A549 treated with Mapracorat at 1 μM for 4 hours (cell line): Measurements from ENCODE around the gene BHMT. TPM values are rescaled to one million over a fixed set of nuclear protein-coding genes. Genes with fewer than 3 reads are reported as not detected.

ENCODE experiments used
- total RNA-seq: library from RNA; stranded (reverse); fragments of 200-300 nt; extraction: Qiagen RNA extraction; gene quantifications from 5 replicates; pipeline ENCODE4 v1.2.3, GENCODE V29; 2022

Gene BHMT
- not detected in 5 replicates for total RNA-seq

GRCh38 chr5:79111387-79111959 lies at the start of gene BHMT:
TSS of gene BHMT (plus strand) at chr5:79111809. CDS start at chr5:79111886, 77 bp downstream.

GRCh38 chr5:79069488-79070349 lies 41.9 kb upstream of the BHMT start, which contains the start of the genes BHMT2 and DMGDH:
TSS of gene BHMT2 (plus strand) at chr5:79069767. CDS start at chr5:79069783, 16 bp downstream.
TSS of gene DMGDH (minus strand) at chr5:79069674. CDS start at chr5:79069620, 54 bp downstream.

Other genes with a start within 250 kb of the BHMT start
- gene ARSB, start 126.5 kb upstream of the BHMT start, total RNA-seq, result 7.7 to 9.0 TPM (median 8.8 TPM) in 5 replicates
- gene DMGDH, start 42.1 kb upstream of the BHMT start, total RNA-seq, result not detected in 5 replicates
- gene BHMT2, start 42.0 kb upstream of the BHMT start, total RNA-seq, result not detected in 5 replicates
- gene JMY, start 124.3 kb downstream of the BHMT start, total RNA-seq, result 2.2 to 3.4 TPM (median 3.0 TPM) in 5 replicates